HG02623 (cell line): ENCODE results near the gene CIAO3.
"Not testable (repeated sequence)": the region's sequence is repeated elsewhere in the genome, so short reads cannot be mapped to it uniquely, and the experiment has no call there.

ENCODE experiments used
- ATAC-seq: cut with Tn5 transposase; IDR thresholded peaks from one replicate; pipeline ENCODE4 v1.9.1; 2021; ENCODE audit warnings: moderate library complexity; ENCODE audit not compliant: unreplicated experiment

CIAO3 gene

DNA sequence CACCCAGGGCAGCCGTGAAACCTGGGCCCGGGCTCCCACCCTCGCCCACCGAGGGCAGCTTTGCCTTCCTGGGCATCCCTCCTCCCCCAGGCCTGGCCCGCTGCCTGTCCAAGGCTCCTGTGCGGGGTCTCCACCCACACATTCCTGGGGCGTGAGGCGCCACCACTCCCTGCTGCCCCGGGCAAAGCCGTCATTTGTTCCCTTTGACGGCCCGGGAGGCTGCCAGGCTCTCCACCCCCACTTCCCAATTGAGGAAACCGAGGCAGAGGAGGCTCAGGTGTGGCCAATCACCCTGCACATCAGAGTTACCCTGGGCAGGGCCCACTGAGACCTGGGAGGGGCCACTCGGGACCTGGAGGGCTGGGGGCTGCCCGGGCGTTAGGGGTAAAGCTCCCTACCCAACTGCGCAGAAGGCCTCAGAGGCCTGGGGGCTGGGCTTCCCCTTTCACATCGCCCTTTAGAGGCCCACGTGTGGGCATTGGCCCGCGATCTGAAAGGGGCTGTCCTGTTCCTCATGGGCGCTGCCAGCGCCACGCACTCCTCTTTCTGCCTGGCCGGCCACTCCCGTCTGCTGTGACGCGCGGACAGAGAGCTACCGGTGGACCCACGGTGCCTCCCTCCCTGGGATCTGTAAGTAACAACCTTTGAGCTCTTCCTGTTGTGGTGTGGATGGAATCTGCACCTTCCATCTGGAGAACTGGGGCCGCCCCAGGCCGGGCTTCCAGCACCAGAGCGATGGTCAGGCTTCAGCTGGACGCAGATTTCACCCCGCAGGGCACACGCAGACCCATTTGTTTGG lies 19.9 kb upstream of the CIAO3 start, which contains the start of gene MSLN:
Gene MSLN (plus strand): TSS at position 190 of the 799 bp plus-strand sequence. CDS start 1,947 bp downstream, outside the sequence.
- no peak for ATAC-seq

DNA sequence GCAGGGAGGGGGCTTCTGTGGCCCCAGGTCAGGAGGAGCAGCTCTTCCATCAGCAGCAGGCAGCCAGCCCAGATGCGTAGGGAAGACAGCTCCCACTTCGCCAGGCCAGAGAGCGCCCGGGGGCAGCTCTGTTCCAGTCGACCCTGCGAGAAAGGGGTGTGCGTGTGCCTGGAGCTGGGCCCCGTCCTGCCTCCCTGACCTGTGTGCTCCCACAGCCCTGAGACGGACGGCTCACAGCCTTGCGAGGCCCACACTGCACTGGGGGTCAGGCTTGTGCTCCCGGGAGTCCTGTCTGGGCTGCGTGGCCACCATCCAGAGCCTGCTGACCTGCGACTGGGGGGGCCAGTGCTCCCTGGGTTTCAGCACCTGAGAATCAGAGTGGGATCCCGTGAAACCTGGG lies 19.3 kb upstream of the CIAO3 start:
- ATAC-seq: no peak

DNA sequence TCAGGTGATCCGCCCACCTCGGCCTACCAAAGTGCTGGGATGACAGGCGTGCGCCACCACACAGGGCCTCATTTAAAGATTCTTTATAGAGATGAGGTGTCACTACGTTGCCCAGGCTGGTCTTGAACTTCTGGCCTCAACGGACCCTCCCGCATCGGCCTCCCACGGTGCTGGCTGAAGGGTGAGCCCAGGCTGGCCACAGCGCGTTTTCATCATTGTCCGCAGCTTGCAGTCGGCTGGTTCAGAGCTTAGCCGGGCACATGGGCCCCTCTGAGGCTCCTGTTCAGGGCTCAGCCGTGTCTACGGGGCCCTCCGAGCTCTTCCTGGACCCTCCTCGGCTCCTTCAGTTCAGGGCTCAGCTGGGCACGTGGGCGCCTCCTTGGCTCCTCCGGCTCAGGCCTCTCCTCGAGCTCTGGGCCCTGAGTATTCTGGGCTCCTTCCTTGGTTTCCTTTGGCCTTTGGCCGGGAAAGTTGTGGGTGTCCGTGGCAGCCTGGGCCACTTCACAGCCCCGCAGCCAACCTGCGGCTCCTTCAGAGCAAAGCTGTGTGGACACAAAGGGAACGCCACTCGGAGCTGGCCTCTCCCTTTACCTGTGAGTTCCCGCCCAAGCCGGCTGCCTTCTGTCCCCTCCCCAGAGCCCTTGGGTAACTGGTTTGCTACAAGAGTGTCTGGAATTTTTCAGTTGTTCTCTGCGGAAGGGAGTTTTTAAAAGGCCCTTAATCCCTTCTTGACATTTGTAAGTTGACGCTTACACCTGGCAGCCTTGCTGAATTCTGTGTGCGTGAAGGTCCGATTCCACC lies 18.5 kb upstream of the CIAO3 start:
- ATAC-seq: no peak

DNA sequence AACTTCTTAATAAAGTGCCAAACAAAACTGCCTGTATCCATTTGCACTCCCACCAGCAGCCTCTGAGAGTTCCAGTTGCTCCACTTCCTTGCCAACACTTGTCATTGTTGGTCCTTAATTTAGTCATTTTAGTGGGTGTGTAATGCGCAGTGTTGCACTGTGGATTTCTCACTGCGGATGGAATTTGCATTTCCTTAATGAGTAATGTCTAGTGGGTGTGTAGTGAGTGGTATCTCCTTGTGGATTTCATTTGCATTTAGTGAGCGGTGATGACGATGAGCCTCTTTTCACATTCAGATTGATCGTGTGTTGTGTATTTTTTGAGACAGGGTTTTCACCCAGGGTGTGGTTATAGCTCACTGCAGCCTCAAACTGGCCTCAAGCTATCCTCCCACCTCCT lies 15.6 kb upstream of the CIAO3 start:
- ATAC-seq: no peak

DNA sequence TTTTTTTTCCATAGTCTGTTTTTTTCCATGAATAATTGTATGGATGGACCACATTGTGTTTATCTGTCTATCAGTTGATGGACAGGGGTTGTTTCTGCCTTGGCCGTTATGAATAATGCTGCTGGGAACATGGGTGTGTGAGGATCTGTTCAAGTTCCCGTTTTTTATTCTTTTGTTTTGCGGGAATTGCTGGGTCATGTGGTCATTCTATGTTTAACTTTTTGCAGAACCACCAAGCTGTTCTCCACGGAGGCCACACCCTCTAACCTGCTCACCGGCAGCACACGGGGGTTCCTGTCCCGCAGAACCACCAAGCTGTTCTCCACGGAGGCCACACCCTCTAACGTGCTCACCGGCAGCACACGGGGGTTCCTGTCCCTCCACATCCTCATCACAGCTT lies 13.9 kb upstream of the CIAO3 start:
- no peak for ATAC-seq

DNA sequence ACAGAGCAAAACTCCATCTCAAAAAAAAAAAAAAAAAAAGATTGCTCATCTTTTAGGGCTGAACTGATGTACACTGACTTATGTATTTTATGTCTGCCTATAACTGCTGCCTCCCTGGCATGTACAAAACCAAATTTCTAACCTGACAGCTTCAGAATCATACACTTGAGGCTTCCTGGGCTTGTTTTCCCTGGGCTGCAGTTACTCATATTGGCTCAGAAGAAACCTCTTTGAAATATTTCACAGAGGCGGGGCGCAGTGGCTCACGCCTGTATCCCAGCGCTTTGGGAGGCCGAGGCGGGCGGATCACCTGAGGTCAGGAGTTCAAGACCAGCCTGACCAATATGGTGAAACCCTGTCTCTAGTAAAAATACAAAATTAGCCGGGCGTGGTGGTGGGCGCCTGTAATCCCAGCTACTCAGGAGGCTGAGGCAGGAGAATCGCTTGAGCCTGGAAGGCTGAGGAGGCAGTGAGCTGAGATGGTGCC lies 13.4 kb upstream of the CIAO3 start:
- not testable (repeated sequence) for ATAC-seq

DNA sequence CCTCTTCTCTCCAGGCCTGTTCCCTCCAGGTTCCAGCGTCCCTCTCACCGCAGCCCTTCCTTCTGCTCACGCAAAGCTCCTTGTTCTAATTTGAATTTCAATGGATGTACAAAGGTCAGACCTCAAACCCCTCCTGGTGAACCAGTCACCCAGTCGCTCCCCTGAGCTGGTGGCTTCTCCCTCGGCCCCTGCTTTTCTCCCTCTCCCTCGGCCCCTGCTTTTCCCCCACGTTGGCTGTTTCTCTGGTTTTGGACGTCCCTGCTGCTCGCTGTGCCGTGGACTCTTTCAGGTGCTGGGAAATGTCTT lies 11.2 kb upstream of the CIAO3 start:
- no peak for ATAC-seq

DNA sequence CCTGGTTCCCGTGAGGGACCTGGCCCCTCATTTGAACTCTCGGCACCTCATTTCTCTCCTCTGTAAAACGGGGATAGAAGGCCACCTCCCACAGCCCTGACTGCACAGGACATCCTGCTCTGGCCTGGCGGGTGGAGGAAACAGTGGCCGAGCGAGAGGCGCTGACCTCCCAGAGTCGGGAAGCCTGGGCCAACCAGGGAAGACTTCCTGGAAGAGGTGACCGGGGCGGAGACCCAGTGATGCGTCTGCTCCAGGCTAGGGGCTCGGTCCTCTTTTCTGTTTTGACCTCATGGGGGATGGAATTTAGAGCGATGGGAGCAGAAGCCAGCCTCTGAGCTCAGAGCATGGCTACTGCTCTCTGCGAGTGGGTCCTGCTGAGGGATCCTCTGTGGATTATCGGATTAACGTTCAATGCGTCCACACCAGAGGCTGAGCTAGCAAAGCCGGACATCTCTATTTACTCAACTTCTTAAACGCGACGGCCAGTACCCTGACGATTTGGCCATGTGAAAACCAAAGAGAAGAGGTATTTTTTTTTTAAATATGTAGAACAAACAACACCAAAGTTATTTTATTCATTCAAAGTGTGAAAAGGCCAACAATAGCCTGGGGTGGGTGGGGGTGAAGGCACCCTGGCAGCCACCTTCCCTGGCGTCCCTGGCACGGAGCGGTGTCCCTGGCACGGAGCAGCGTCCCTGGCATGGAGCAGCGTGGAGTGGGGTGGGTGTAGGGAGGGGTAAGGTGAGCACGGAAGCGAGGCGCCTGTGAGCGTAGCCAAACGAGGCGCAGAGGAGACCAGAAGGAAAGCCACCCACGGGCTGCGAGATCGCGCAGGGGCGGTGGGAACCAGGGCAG lies 10.6 kb upstream of the CIAO3 start:
- ATAC-seq: no peak

DNA sequence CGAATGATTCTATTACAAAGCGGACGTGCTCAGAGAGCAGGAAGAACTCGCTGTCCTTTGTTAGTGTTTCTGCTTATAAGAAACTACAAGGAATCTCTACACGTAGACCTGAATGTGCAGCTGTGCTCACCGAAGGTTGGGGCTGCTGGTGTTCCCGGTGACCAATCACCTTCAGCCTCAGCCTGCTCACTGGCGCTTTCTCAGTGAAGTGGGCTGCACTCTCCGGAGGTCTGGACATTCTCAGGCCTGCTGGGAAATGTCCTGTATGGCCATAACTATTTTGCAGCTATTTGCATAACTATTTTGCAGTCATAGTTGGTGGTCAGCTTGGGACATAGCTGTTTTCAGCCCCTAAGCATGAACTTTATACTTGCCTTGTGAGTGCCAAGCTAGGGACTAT lies 9.7 kb upstream of the CIAO3 start:
- ATAC-seq: no peak

DNA sequence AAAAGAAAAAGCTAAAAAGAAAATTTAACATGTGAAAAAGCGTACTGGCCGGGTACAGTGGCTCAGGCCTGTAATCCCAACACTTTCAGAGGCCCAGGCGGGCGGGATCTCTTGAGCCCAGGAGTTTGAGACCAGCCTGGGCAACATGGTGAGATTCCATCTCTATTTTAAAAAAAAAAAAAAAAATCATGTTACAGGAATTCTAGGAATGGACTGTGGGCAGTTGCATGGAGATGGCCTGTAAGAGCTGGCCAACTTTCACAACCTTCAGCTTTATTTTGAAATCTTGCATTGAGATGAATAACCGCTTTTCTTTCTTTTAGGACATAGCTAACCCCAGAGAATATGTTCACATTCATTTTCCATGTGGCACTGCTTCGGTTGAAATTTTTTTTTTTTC lies 8.2 kb upstream of the CIAO3 start:
- no peak for ATAC-seq

DNA sequence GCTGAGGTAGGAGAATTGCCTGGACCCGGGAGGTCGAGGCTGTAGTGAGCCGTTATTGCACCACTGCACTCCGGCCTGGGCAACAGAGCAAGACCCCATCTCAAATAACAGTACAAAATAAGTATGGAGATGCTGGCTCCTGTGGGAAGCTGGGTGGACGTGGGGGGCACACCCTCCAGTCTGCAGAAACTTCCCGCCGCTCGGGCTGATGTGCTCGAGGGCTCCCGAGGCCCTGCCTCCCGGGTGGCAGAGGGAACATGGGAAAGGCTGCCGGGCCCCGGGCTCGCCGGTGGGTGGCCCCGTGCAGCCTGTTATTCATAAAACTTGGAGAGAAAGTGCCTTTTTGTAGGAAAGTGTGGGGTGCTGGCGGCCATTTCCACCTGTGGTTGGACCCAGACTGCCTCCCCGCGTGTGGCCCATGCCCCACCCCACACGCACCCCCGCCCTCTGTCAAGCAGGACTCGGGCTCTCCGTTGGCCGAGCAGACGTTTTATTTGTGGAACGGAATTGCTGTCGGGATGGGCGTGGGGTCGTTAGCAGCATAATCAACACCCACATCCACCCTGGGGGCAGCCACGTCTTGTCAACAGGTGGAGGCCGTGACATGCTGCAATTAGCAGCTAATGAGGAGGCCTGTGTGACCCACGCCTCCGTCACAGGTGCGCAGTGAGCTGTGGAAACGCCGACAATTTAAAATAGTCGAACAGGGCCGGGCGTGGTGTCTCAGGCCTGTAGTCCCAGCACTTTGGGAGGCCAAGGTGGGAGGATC lies 7.4 kb upstream of the CIAO3 start:
- no peak for ATAC-seq

DNA sequence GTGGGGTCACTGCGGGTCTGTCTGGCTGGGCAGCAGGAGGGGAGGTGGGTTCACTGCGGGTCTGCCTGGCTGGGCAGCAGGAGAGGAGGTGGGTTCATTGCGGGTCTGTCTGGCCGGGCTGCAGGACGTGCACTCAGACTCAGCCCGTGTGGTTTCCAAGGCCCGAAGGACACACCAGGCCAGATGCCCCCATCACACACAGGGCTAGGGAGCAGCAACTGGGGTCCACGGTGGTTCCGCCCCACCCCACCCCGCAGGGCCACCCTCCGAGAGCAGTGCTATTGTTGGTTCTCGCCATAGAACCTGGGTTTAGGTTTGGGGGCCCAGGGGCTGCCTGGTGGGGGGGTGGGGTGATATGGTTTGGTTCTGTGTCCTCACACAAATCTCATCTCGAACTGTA lies 5.8 kb upstream of the CIAO3 start:
- no peak for ATAC-seq

DNA sequence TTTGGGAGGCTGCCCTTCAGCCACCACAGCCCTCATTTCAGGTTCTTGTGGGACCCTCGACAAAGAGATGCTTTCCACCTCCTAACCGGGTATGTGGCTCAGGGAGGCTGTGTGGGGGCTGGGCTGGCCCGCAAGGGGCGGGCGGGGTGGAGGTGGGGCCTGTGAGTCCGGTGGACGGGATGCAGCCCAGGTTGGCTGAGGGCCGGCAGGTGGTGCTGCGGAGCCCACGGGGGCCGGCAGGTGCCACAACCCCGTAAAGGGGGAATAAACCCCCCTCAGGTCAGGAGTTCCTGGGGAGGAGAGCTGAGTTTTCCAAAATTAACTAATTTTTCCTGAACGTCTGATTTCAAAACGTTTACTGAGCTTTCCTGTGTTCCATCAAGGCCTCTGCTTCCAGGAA lies 4.9 kb upstream of the CIAO3 start:
- ATAC-seq: no peak

DNA sequence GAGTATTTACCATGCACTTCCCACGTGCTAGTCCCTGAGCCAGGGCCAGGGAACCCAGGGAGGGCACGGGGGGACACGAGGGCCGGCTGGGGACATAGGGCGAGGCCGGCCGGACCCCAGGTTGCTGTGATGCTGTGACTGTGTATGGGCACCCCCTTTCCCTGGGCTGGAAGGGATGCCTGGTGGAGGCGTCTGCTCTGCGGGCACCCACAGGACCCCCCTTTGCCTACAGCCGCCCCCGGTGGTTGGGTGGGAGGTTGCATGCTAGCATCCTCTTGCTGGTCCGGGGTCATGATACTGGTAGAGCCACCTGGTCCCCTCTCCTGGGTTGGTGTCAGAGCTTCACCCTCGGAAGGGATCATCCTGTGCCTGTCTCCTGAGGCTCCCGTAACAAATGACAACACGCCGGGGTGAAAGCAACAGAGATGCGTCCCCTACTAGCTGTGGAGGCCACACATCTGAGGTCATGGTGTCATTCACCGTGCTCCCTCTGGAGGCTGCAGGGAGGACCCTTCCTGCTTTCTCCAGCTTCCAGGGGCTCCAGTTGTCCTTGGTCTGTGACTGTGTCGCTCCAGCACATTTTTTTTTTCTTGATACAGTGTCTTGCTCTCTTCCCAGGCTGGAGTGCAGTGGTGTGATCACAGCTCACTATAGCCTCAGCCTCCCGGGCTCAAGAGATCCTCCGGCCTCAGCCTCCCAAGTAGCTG lies 3.1 kb upstream of the CIAO3 start:
- no peak for ATAC-seq

DNA sequence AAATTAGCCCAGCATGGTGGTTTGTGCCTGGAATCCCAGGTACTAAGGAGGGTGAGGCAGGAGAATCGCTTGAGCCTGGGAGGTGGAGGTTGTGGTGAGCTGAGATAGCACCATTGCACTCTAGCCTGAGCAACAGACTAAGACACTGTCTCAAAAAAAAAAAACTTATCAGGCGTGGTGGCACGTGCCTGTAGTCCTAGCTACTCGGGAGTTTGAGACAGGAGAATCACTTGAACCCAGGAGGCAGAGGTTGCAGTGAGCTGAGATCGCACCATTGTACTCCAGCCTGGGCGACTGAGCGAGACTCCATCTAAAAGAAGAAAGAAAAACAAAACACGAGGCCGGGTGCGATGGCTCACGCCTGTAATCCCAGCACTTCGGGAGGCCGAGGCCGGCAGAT lies 2.1 kb upstream of the CIAO3 start:
- not testable (repeated sequence) for ATAC-seq

DNA sequence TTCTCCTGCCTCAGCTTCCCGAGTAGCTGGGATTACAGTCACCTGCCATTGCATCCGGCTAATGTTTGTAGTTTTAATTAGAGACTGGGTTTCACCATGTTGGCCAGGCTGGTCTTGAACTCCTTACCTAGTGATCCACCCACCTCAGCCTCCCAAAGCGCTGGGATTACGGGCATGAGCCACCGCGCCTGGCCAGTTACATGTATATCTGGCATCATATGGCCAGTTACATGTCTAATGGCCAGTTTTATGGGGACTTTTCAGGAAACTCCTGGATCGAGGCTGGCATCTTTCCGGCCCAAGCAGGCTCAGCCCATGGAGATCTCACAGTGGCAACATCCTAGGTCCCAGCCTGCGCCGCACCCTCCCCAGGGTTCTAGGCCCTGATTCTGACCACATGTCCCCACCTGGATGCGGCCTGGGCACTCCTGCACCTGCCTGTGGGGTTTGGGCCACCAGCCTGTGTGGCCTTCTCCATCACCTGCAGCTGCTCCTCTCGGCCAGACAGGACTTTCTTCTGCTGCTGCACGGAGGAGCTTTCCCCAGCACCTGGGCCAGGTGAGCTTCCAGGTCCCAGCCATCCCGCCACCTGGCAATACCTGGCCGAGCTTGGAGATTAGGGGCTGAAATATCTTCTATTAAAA lies 1.3 kb upstream of the CIAO3 start:
- ATAC-seq: no peak

DNA sequence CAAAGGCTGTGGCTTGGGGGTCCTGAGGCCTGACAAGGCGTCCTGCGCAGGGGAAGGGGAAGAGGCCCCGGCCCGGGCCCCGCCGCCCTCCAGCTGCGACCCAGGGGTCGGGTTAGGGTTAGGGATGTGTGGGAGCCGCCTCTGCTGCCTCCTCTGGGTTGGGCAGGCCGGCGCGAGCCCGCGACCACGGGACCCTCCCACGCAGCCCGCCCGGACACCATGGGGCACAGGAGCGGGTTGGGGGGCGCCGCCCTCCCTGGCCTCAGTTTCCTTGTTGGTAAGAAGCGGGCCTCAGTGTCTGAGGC lies 386 bp downstream of the CIAO3 start:
- no peak for ATAC-seq

DNA sequence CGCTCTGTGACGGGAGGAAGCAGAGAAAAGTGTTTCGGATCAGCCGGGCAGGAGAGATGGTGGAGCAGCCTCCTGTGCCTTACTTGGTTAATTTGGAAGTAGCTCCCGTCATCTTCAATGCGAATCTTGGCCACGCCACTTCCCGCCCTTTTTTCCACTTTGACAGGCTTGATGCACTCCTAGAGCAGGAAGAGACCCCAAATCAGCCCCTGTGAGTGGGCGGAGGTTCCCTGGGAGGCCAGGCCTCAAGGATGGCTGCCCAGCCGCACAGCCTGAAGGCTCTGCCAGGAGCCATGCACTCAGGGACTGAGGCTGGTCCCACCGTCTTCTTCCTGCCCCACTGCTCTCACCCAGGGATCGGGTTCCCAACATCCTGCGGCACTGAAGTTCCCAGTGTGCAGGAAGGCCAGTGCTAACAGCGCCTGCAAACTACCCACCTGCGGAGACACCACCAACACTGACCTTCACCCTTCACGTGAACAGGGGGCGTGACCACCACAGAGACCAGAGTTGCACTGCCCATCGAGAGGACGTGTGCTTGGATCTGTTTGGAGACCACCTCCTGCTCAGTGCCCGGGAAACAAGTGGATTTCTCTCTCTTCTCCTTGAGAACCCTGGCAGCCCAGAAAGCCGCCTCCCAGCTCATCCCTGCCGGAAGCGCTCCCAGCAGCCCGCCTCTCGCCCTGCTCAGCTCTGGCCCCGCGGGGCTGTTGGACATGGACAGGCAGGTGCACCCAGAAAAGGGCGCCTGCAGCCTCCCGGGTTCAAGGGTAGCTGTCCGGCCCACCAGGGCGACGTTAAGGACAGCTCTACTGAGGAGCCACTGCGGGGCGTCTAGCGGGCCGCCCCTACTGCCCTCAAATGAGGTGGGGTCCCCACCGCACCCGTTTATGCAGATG lies 988 bp downstream of the CIAO3 start:
- no peak for ATAC-seq
